IPS-18c (cell line): ENCODE data around the gene TKT.

ENCODE experiments used
- H3K4me3 ChIP-seq: 2 replicates; pipeline ENCODE4 v1.7.0; 2013; ENCODE audit warnings: low read depth, mild to moderate bottlenecking, low read length, moderate library complexity; ENCODE audit not compliant: insufficient read depth
- H3K9me3 ChIP-seq: one replicate; pipeline ENCODE4 v1.6.1; 2013; ENCODE audit warnings: mild to moderate bottlenecking, low read length, moderate library complexity; ENCODE audit not compliant: control insufficient read depth, insufficient read depth

Gene TKT

GRCh38 chr3:53221345-53221744 lies 34.5 kb downstream of the TKT start:
- Histone ChIP-seq H3K9me3 (no peaks in the 10 kb centered on the region), H3K4me3 (no peak overlapping the region)

- Histone ChIP-seq H3K9me3 (no peaks in the 10 kb centered on the region), H3K4me3 (no peak overlapping the region)
Observed at GRCh38 chr3:53219895-53220483, 35.8 kb downstream of the TKT start.

- Histone ChIP-seq H3K4me3 (no peak overlapping the region), H3K9me3 (no peaks in the 10 kb centered on the region)
Observed at GRCh38 chr3:53218131-53218530, 37.7 kb downstream of the TKT start.

GRCh38 chr3:53217175-53217574 lies 38.6 kb downstream of the TKT start:
- no peak overlapping the region for H3K4me3 ChIP-seq
- H3K9me3 ChIP-seq, result no peaks in the 10 kb centered on the region

- H3K9me3 ChIP-seq, result no peaks in the 10 kb centered on the region
- no peak overlapping the region for H3K4me3 ChIP-seq
Observed at GRCh38 chr3:53216723-53217122, 39.1 kb downstream of the TKT start.

GRCh38 chr3:53215816-53216215 lies 40.0 kb downstream of the TKT start:
- Histone ChIP-seq H3K4me3 (no peak overlapping the region), H3K9me3 (no peaks in the 10 kb centered on the region)

GRCh38 chr3:53213276-53213675 lies 42.5 kb downstream of the TKT start:
- no peaks in the 10 kb centered on the region for H3K9me3 ChIP-seq
- H3K4me3 ChIP-seq, result no peak overlapping the region

- Histone ChIP-seq H3K4me3 (no peak overlapping the region), H3K9me3 (no peaks in the 10 kb centered on the region)
Observed at GRCh38 chr3:53211706-53212702, 43.8 kb downstream of the TKT start.

- H3K9me3 ChIP-seq, result peaks cover 2% of the 10 kb centered on the region
- no peak overlapping the region for H3K4me3 ChIP-seq
Observed at GRCh38 chr3:53202331-53203015, 53.3 kb downstream of the TKT start.

GRCh38 chr3:53200501-53201498 lies 55.0 kb downstream of the TKT start:
- H3K9me3 ChIP-seq, result peaks cover 2% of the 10 kb centered on the region
- H3K4me3 ChIP-seq, result no peak overlapping the region

GRCh38 chr3:53199834-53200233 lies 56.0 kb downstream of the TKT start:
- H3K4me3 ChIP-seq, result no peak overlapping the region
- H3K9me3 ChIP-seq, result peaks cover 2% of the 10 kb centered on the region

GRCh38 chr3:53198996-53199395 lies 56.8 kb downstream of the TKT start:
- Histone ChIP-seq H3K9me3 (peaks cover 2% of the 10 kb centered on the region), H3K4me3 (no peak overlapping the region; the same call in 1 of the 2 replicates)

- H3K9me3 ChIP-seq, result peaks cover 2% of the 10 kb centered on the region
- no peak overlapping the region; the same call in 1 of the 2 replicates for H3K4me3 ChIP-seq
Observed at GRCh38 chr3:53198256-53198977, 57.4 kb downstream of the TKT start.

GRCh38 chr3:53196575-53197407 lies 59.0 kb downstream of the TKT start:
- H3K4me3 ChIP-seq, result no peak overlapping the region

More at GRCh38 chr3:53196575-53197407, 59.0 kb downstream of the TKT start:
- H3K9me3 ChIP-seq, result peaks cover 2% of the 10 kb centered on the region
